Measurements from ENCODE around the gene NTM. TPM values are rescaled to one million over a fixed set of nuclear protein-coding genes. Genes with fewer than 3 reads are reported as not detected.

The NTM gene
- total RNA-seq, 1 experiment from 2014 or later, result 9.9 TPM

DNA sequence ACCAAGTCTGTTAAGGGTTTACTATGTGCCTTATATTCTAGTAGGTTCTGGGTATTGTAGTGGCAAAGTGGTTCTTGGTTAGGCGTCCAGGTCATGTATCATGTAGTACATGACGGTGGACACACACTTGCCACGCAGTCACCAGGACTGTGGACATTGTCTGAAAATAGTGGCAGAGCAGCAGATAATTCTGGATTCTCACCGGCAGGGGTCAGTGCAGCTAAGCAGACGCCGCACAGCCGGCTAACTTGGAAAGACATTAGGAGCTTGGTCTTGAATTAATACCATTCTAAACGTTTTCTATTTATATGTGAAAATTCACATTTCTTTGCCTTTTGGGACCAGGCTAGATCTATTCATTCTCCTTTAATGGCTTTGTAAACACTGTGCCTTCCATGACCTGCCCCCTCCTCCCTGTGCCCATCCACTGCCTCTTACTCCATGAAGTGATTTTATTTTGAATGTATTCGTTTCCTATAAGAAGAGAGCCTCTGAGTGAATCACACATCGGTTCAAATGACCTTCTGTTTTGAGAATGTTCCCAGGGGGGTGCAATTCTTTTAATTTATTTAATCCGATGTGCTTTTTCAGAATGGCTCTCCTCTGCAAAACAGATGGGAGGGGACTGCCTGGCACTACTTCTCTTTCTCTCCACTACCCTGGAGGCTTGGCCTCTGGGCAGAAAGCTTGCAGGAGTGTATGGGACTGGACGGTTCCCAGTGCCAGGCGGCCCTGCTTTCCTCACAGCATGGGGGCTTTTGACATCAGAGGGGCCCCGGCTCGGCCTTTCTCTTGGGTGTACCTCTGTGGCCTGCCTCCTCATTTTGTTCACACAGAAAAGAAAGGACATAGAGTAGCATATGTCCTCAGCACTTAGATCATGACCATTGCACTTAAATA, 378.0 kb downstream of the NTM start:
- no peaks in the 10 kb centered on the region for H4K20me1 ChIP-seq (ENCODE audit: control insufficient read depth, insufficient read depth, insufficient read length)
- H4K8ac ChIP-seq (replicated peaks; ENCODE audit: insufficient read length, low read depth, low read length), result no peak overlapping the region
- H3K9ac ChIP-seq (ENCODE audit: extremely low read depth, insufficient read length, low read length), result no peak overlapping the region
- H2BK20ac ChIP-seq (ENCODE audit: low read depth, low read length, poor library complexity, severe bottlenecking), result no peak overlapping the region
- no peak overlapping the region for H2AFZ ChIP-seq (ENCODE audit: low read length)
- no peak overlapping the region for H4K91ac ChIP-seq (ENCODE audit: insufficient read length, low read depth, low read length)
- H3K27ac Mint-ChIP-seq, result peak overlapping the region in 1 of 3 experiments; percentile 7; a peak in 1 of 7 replicates
- no peak overlapping the region for H3K18ac ChIP-seq (ENCODE audit: insufficient read length, low read depth, low read length)
- H4K5ac ChIP-seq (ENCODE audit: insufficient read length, low read depth, low read length), result no peak overlapping the region
- no peaks in the 10 kb centered on the region for H3K23me2 ChIP-seq (ENCODE audit: insufficient read length, low read depth, low read length, poor library complexity, severe bottlenecking)
- no peak overlapping the region for H3K56ac ChIP-seq (ENCODE audit: insufficient read length, low read depth, low read length)
- no CpG with 5 or more reads among the region's 15 CpGs for WGBS (ENCODE audit: extremely low coverage, insufficient read length, low lambda C conversion rate)
- no peak overlapping the region for H2BK12ac ChIP-seq (ENCODE audit: insufficient read length, low read depth, low read length)
- H3K4ac ChIP-seq (ENCODE audit: low read depth, low read length), result no peak overlapping the region
- H3K36me3 Mint-ChIP-seq (ENCODE audit: insufficient read depth in 1 of 3, low read depth in 3 of 3), result no peaks in the 10 kb centered on the region
- H3K4me1 ChIP-seq (ENCODE audit: insufficient read depth, low read length), result no peaks in the 10 kb centered on the region
- H3K9me3 ChIP-seq (ENCODE audit: control insufficient read depth, low read depth, low read length), result no peaks in the 10 kb centered on the region
- no peak overlapping the region for H3K4me3 Mint-ChIP-seq
- H3K4me2 ChIP-seq (ENCODE audit: insufficient read depth, insufficient read length, low read length), result no peak overlapping the region
- no peaks in the 10 kb centered on the region for H3K27me3 ChIP-seq (ENCODE audit: insufficient read depth, low read length)
- H2BK5ac ChIP-seq (ENCODE audit: insufficient read length, low read length), result no peak overlapping the region
- no peak overlapping the region for H3K14ac ChIP-seq (ENCODE audit: insufficient read depth, low read length)
- no peak overlapping the region for H3K23ac ChIP-seq (ENCODE audit: insufficient read length, low read depth, low read length)
- H3K4me1 Mint-ChIP-seq, result peaks cover 9 to 10% of the 10 kb centered on the region in 2 experiments; a peak in 3 of 4 replicates
- DNase-seq, result peak; percentile 62
- H2BK15ac ChIP-seq (ENCODE audit: low read depth, low read length), result no peak overlapping the region
- H3K27ac ChIP-seq (ENCODE audit: insufficient read length, low read depth, low read length), result no peak overlapping the region
- TF ChIP-seq CTCF (conservative IDR thresholded peaks at IDR 0.05), result peak; percentile 90
- no peaks in the 10 kb centered on the region for H3K79me2 ChIP-seq (ENCODE audit: insufficient read depth, low read length)
- H3K9me3 Mint-ChIP-seq, result peaks cover 2 to 3% of the 10 kb centered on the region in 2 experiments; a peak in 4 of 5 replicates
- peaks cover 2% of the 10 kb centered on the region; the same call in 1 of the 2 replicates for H3K27me3 Mint-ChIP-seq (ENCODE audit: low read depth)
- H2AK5ac ChIP-seq (ENCODE audit: insufficient read length, low read length), result no peak overlapping the region
- H2BK120ac ChIP-seq (ENCODE audit: low read depth, low read length, poor library complexity, severe bottlenecking), result no peak overlapping the region
- H3T11ph ChIP-seq (ENCODE audit: low read length), result no peak overlapping the region
- no peaks in the 10 kb centered on the region for H3K79me1 ChIP-seq (ENCODE audit: insufficient read depth, low read depth, low read length, poor library complexity, severe bottlenecking)
